SK-N-SH (cell line): ENCODE data around the gene SLC1A1. TPM values are rescaled to one million over a fixed set of nuclear protein-coding genes. Genes with fewer than 3 reads are reported as not detected.

Experiments used
- CTCF ChIA-PET: fragments of 300-600, 350-600 bp; formaldehyde crosslinking; extraction: SDS; loops from one replicate; lab custom pipeline; 2021; lab: Yijun Ruan, JAX
- POLR2A ChIA-PET: fragments of 350-600 bp; sonication (Branson Sonifier 250); formaldehyde crosslinking; extraction: SDS; loops from one replicate; lab custom pipeline; 2020; ENCODE audit warnings: antibody characterized with exemption, inconsistent platforms; lab: Yijun Ruan, JAX
- DNase-seq: peaks from one replicate; pipeline ENCODE4 v3.0.0; 2012
- H2AFZ ChIP-seq: fragments of 200-600 bp; sonication (generic); 2 replicates; pipeline ENCODE4 v1.8.1; 2016; ENCODE audit warnings: antibody characterized with exemption, mild to moderate bottlenecking, low read depth
- H3F3A ChIP-seq: fragments of 200-600 bp; sonication (generic); replicated peaks from 2 replicates; pipeline ENCODE3; 2016; ENCODE audit warnings: antibody characterized with exemption, mild to moderate bottlenecking; ENCODE audit not compliant: insufficient read depth
- H3K27ac ChIP-seq, 2 experiments: fragments of 200-500 bp in 1 of 2; fragments of 200-600 bp in 1 of 2; sonication (Bioruptor generic) in 1 of 2; sonication (generic), shearing (Covaris generic) in 1 of 2; 2 replicates each; pipeline versions ENCODE4 v1.5.1 to v1.6.1; 2014 to 2016; ENCODE audit warnings: low read depth in 2 of 2, inconsistent platforms in 1 of 2, low read length in 1 of 2, mild to moderate bottlenecking in 1 of 2, mixed read lengths in 1 of 2
- H3K27me3 ChIP-seq: fragments of 200-600 bp; sonication (generic), shearing (Covaris generic); 2 replicates; pipeline ENCODE4 v1.6.1; 2016; ENCODE audit warnings: mixed run types; ENCODE audit not compliant: insufficient read depth
- H3K36me3 ChIP-seq, 2 experiments: fragments of 200-500 bp in 1 of 2; fragments of 200-600 bp in 1 of 2; sonication (Bioruptor generic) in 1 of 2; sonication (generic) in 1 of 2; replicated peaks in 1 of 2; 2 replicates each; pipeline versions ENCODE3 to v1.5.1; 2014 to 2016; ENCODE audit warnings: low read length in 1 of 2, mild to moderate bottlenecking in 1 of 2; ENCODE audit not compliant: insufficient read depth in 2 of 2, control insufficient read depth in 1 of 2
- H3K4me1 ChIP-seq, 2 experiments: fragments of 200-500 bp in 1 of 2; fragments of 200-600 bp in 1 of 2; sonication (Bioruptor generic) in 1 of 2; sonication (generic), shearing (Covaris generic) in 1 of 2; 2 replicates each; pipeline versions ENCODE4 v1.5.1 to v1.6.1; 2014 to 2016; ENCODE audit warnings: low read depth in 1 of 2, low read length in 1 of 2, mixed run types in 1 of 2; ENCODE audit not compliant: insufficient read depth in 2 of 2, control insufficient read depth in 1 of 2
- H3K4me2 ChIP-seq: fragments of 200-600 bp; sonication (generic), shearing (Covaris generic); 2 replicates; pipeline ENCODE4 v1.6.1; 2017; ENCODE audit warnings: mixed run types
- H3K4me3 ChIP-seq, 2 experiments: fragments of 200-500 bp in 1 of 2; fragments of 200-600 bp in 1 of 2; sonication (Bioruptor generic) in 1 of 2; sonication (generic), shearing (Covaris generic) in 1 of 2; 2 replicates each; pipeline versions ENCODE4 v1.5.1 to v1.8.1; 2014 to 2016; ENCODE audit warnings: low read depth in 2 of 2, inconsistent platforms in 1 of 2, low read length in 1 of 2, mild to moderate bottlenecking in 1 of 2, mixed read lengths in 1 of 2, moderate library complexity in 1 of 2
- H3K79me2 ChIP-seq: fragments of 200-600 bp; sonication (generic); 2 replicates; pipeline ENCODE4 v1.8.1; 2017; ENCODE audit warnings: mild to moderate bottlenecking; ENCODE audit not compliant: insufficient read depth
- H3K9ac ChIP-seq: fragments of 200-600 bp; sonication (generic); 2 replicates; pipeline ENCODE4 v1.6.1; 2017; ENCODE audit warnings: mixed run types
- H3K9me2 ChIP-seq: fragments of 200-600 bp; sonication (generic); 2 replicates; pipeline ENCODE4 v1.6.1; 2017; ENCODE audit warnings: mixed run types
- H3K9me3 ChIP-seq: fragments of 200-600 bp; sonication (generic); 2 replicates; pipeline ENCODE4 v1.6.1; 2017; ENCODE audit warnings: mixed run types, mild to moderate bottlenecking, moderate library complexity
- H4K20me1 ChIP-seq: fragments of 200-600 bp; sonication (generic); 2 replicates; pipeline ENCODE4 v1.6.1; 2017; ENCODE audit warnings: mild to moderate bottlenecking, mixed run types; ENCODE audit not compliant: insufficient read depth
- EP300 ChIP-seq, 2 experiments: IDR thresholded peaks; 2 replicates each; pipeline versions ENCODE4 v1.4.0 to v1.6.1; 2012; ENCODE audit warnings: borderline replicate concordance in 1 of 2, low read depth in 1 of 2, low read length in 1 of 2
- EZH2phosphoT487 ChIP-seq: fragments of 200-600 bp; sonication (generic); IDR thresholded peaks from 2 replicates; pipeline ENCODE4 v1.6.1; 2017; ENCODE audit warnings: low read depth, mixed run types, mild to moderate bottlenecking, antibody characterized with exemption, moderate library complexity, borderline replicate concordance
- FOSL2 ChIP-seq: IDR thresholded peaks from 2 replicates; pipeline ENCODE4 v1.4.0; 2012; ENCODE audit warnings: low read depth, mild to moderate bottlenecking, moderate library complexity, borderline replicate concordance
- GABPA ChIP-seq: IDR thresholded peaks from 2 replicates; pipeline ENCODE4 v1.4.0; 2012; ENCODE audit warnings: low read depth, mild to moderate bottlenecking
- GATA2 ChIP-seq: sonication (generic); formaldehyde crosslinking; IDR thresholded peaks from 2 replicates; pipeline ENCODE4 v1.5.0; 2020; ENCODE audit warnings: mild to moderate bottlenecking, missing genetic modification reagents
- JUND ChIP-seq: IDR thresholded peaks from 2 replicates; pipeline ENCODE4 v1.4.0; 2012
- MAX ChIP-seq: IDR thresholded peaks from 2 replicates; pipeline ENCODE4 v1.4.0; 2012; ENCODE audit warnings: low read depth
- MEF2A ChIP-seq: IDR thresholded peaks from 2 replicates; pipeline ENCODE4 v1.4.0; 2012; ENCODE audit warnings: low read depth, borderline replicate concordance
- NRF1 ChIP-seq: IDR thresholded peaks from 2 replicates; pipeline ENCODE4 v1.6.1; 2012; ENCODE audit warnings: low read depth, mild to moderate bottlenecking, low read length
- PBX3 ChIP-seq: IDR thresholded peaks from 2 replicates; pipeline ENCODE4; 2012
- POLR2AphosphoS5 ChIP-seq: IDR thresholded peaks from 2 replicates; pipeline ENCODE4 v1.6.1; 2012; ENCODE audit warnings: low read depth, low read length
- RAD21 ChIP-seq: IDR thresholded peaks from 2 replicates; pipeline ENCODE4 v1.6.1; 2012; ENCODE audit warnings: mild to moderate bottlenecking, low read length
- RCOR1 ChIP-seq: fragments of 150-350 bp; IDR thresholded peaks from 2 replicates; pipeline ENCODE4 v1.6.1; 2017; ENCODE audit warnings: antibody characterized with exemption, low read length
- REST ChIP-seq: IDR thresholded peaks from 2 replicates; pipeline ENCODE4 v1.6.1; 2012; ENCODE audit warnings: mild to moderate bottlenecking, low read depth, low read length, moderate library complexity
- RXRA ChIP-seq: IDR thresholded peaks from 2 replicates; pipeline ENCODE4 v1.4.0; 2012; ENCODE audit warnings: low read depth, mild to moderate bottlenecking, borderline replicate concordance
- SIN3A ChIP-seq: IDR thresholded peaks from 2 replicates; pipeline ENCODE4 v1.6.1; 2012; ENCODE audit warnings: low read depth, mild to moderate bottlenecking, low read length, moderate library complexity, borderline replicate concordance
- SMC3 ChIP-seq: IDR thresholded peaks from 2 replicates; pipeline ENCODE4 v1.6.1; 2012; ENCODE audit warnings: low read depth, low read length, improper control_type of control experiment
- TEAD4 ChIP-seq: IDR thresholded peaks from 2 replicates; pipeline ENCODE4 v1.4.0; 2012; ENCODE audit warnings: mild to moderate bottlenecking, borderline replicate concordance; ENCODE audit not compliant: insufficient read depth
- YY1 ChIP-seq: IDR thresholded peaks from 2 replicates; pipeline ENCODE4 v1.4.0; 2012; ENCODE audit warnings: low read depth, mild to moderate bottlenecking
- WGBS: methylation state at CpG from one replicate; pipeline ENCODE4 v1.1.6; 2017; ENCODE audit warnings: low lambda C conversion rate; 5-methylcytosine and 5-hydroxymethylcytosine counted together
- polyA plus RNA-seq, 3 experiments: library from polyadenylated mRNA; depleted of rRNA; stranded (reverse); fragments of >200 nt; gene quantifications; 2 replicates each; pipeline ENCODE4 v1.2.3, GENCODE V29; 2012
- TF ChIP-seq, protein P1 (sequence below): IDR thresholded peaks from 2 replicates; pipeline ENCODE4 v1.4.0; 2012; ENCODE audit warnings: low read depth, borderline replicate concordance

Gene SLC1A1
- polyA plus RNA-seq, 1 of the 3 experiments (the other 2 are of a cell fraction) = 0.23 TPM

DNA sequence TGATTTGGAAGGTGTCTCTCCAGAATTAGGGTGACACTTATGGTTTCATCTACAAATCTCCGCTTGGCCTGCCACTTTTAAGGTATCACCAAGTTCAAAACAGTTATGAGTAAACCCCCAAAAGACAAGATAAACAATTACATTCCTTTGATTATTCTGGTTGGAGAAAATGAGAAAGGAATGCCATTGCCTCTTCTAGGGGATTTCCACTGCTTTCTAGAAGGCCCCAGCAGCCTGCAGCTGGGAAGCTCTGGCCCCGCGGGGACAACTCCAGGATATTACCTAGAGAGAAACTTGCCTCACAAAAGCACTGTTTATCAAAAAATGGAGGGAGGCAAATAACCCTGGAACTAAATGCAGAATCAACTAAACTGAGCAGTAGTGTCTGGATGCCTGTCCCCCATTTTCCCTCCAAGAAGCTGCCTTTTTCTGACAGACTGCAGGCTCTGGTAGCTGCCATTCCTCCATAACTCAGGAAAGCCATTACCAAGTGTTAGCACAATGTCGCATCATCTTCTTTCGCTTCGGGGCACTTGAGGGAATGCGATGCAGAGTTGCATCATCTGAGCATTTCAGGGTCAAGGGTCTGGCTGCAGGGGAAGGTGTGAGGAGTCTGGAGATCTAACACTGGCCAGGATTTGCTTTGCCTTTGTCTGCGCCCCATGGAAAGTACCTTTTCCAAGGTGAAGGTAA lies 100.3 kb downstream of the SLC1A1 start:
- no peak overlapping the region for H3K9ac ChIP-seq
- no peaks in the 10 kb centered on the region for H4K20me1 ChIP-seq
- CTCF ChIA-PET = interaction anchor here (1.0 to 3.0 kb wide), 2 partner anchors 11 to 14 kb away, joined by 3 to 20 read pairs; no protein-coding TSS in a partner anchor
- no peaks in the 10 kb centered on the region for H3F3A ChIP-seq
- no peak for DNase-seq
- no peak overlapping the region for H2AFZ ChIP-seq
- POLR2A ChIA-PET = no interaction called here
- no peak overlapping the region for H3K4me2 ChIP-seq
- TF ChIP-seq FOSL2 (no peak), SMC3 (no peak), NRF1 (no peak), RXRA (no peak), RCOR1 (no peak), SIN3A (no peak), PBX3 (no peak), GATA2 (no peak), RAD21 (no peak), MAX (no peak), EP300 (IDR thresholded peaks at IDR 0.05; ENCODE audit: borderline replicate concordance in 1 of 2, low read depth in 1 of 2, low read length in 1 of 2) (no peak), YY1 (no peak), POLR2AphosphoS5 (no peak), TEAD4 (no peak), MEF2A (no peak), EZH2phosphoT487 (no peak), REST (no peak), JUND (no peak), GABPA (no peak)
- TF ChIP-seq, protein P1, sequence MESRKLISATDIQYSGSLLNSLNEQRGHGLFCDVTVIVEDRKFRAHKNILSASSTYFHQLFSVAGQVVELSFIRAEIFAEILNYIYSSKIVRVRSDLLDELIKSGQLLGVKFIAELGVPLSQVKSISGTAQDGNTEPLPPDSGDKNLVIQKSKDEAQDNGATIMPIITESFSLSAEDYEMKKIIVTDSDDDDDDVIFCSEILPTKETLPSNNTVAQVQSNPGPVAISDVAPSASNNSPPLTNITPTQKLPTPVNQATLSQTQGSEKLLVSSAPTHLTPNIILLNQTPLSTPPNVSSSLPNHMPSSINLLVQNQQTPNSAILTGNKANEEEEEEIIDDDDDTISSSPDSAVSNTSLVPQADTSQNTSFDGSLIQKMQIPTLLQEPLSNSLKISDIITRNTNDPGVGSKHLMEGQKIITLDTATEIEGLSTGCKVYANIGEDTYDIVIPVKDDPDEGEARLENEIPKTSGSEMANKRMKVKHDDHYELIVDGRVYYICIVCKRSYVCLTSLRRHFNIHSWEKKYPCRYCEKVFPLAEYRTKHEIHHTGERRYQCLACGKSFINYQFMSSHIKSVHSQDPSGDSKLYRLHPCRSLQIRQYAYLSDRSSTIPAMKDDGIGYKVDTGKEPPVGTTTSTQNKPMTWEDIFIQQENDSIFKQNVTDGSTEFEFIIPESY = no peak
- H3K9me2 ChIP-seq = no peaks in the 10 kb centered on the region
- 88% methylated on average over 8 of the region's 8 CpGs for WGBS
- H3K4me3 ChIP-seq = no peak overlapping the region
- no peak overlapping the region for H3K27ac ChIP-seq
- no peaks in the 10 kb centered on the region for H3K79me2 ChIP-seq
- H3K27me3 ChIP-seq = no peaks in the 10 kb centered on the region
- H3K36me3 ChIP-seq = no peaks in the 10 kb centered on the region
- H3K4me1 ChIP-seq = no peaks in the 10 kb centered on the region
- no peaks in the 10 kb centered on the region for H3K9me3 ChIP-seq
